Liver (tissue), 10 donors: ENCODE measurements around the gene PLCD1. TPM values are rescaled to one million over a fixed set of nuclear protein-coding genes. Genes with fewer than 3 reads are reported as not detected.
A peak's percentile ranks its signal among the peaks of the same experiment; 100 is the strongest.

ENCODE experiments used
- DNase-seq: peaks from one replicate; pipeline ENCODE4 v3.0.0-alpha.2; 2017; ENCODE audit warnings: low spot score
- H3K27ac ChIP-seq, 2 donors: one replicate each; pipeline ENCODE4 v1.7.0; 2013; ENCODE audit warnings: inconsistent platforms in 2 of 2, low read length in 2 of 2, control low read depth in 1 of 2, low read depth in 1 of 2, mild to moderate bottlenecking in 1 of 2
- H3K27me3 ChIP-seq, 4 donors: one replicate each; pipeline versions ENCODE4 v1.6.1 to v1.7.0; 2013; ENCODE audit warnings: low read length in 3 of 4, inconsistent platforms in 1 of 4, mild to moderate bottlenecking in 1 of 4, moderate library complexity in 1 of 4; ENCODE audit not compliant: control insufficient read depth in 4 of 4, insufficient read depth in 4 of 4
- H3K36me3 ChIP-seq, 4 donors: one replicate each; pipeline versions ENCODE4 v1.6.1 to v1.7.0; 2013; ENCODE audit warnings: low read length in 3 of 4, mild to moderate bottlenecking in 3 of 4, low read depth in 1 of 4, moderate library complexity in 1 of 4; ENCODE audit not compliant: control insufficient read depth in 4 of 4, insufficient read depth in 3 of 4
- H3K4me1 ChIP-seq, 4 donors: one replicate each; pipeline versions ENCODE4 v1.6.1 to v1.7.0; 2013; ENCODE audit warnings: low read length in 3 of 4, mild to moderate bottlenecking in 3 of 4, moderate library complexity in 1 of 4; ENCODE audit not compliant: control insufficient read depth in 4 of 4, insufficient read depth in 4 of 4
- H3K4me3 ChIP-seq, 3 donors: one replicate each; pipeline versions ENCODE4 v1.6.1 to v1.7.0; 2013; ENCODE audit warnings: low read length in 3 of 3, control low read depth in 1 of 3, low read depth in 1 of 3, mild to moderate bottlenecking in 1 of 3
- H3K9ac ChIP-seq, 2 donors: one replicate each; pipeline ENCODE4 v1.7.0; 2013; ENCODE audit warnings: low read length in 2 of 2, mild to moderate bottlenecking in 2 of 2, moderate library complexity in 2 of 2, control low read depth in 1 of 2, low read depth in 1 of 2
- H3K9me3 ChIP-seq, 4 donors: one replicate each; pipeline versions ENCODE4 v1.6.1 to v1.7.0; 2013; ENCODE audit warnings: low read length in 3 of 4; ENCODE audit not compliant: control insufficient read depth in 4 of 4
- HNF4A ChIP-seq, 2 donors: conservative IDR thresholded peaks; 2 replicates each; pipeline ENCODE4 v1.6.1; 2016; ENCODE audit warnings: antibody characterized with exemption in 2 of 2, mild to moderate bottlenecking in 2 of 2
- NR2F2 ChIP-seq: IDR thresholded peaks from 2 replicates; pipeline ENCODE4 v1.6.1; 2016; ENCODE audit warnings: antibody characterized with exemption
- WGBS: extraction: QIAGEN DNeasy Blood & Tissue Kit; methylation state at CpG from one replicate; pipeline ENCODE4 v1.1.7; 2013; 5-methylcytosine and 5-hydroxymethylcytosine counted together
- polyA plus RNA-seq, 2 donors: library from polyadenylated mRNA; stranded (reverse) in 1 of 2; unstranded in 1 of 2; fragments of 200-250 nt in 1 of 2; fragments of >200 nt in 1 of 2; fragmentation: Nextera tagmentation in 1 of 2; extraction: Ambion mirVana in 1 of 2; gene quantifications; one replicate each; pipeline versions ENCODE4 v1.2.1 to v1.2.3, GENCODE V29; 2013 to 2015
- small RNA-seq: library from RNA; depleted of rRNA; stranded (forward); fragments of <200 nt; gene quantifications from one replicate; pipeline ENCODE3, GENCODE V24; 2014
- total RNA-seq, 2 donors: library from RNA; depleted of rRNA; stranded (reverse); fragments of >200 nt; gene quantifications; one replicate each; pipeline ENCODE4 v1.2.3, GENCODE V29; 2014
- TF ChIP-seq, protein P1 (sequence below): IDR thresholded peaks from 2 replicates; pipeline ENCODE4 v1.6.1; 2016; ENCODE audit warnings: antibody characterized with exemption
- donor health status: healthy.
- donor health status: healthy.
- donor health status: healthy.
- donor health status: healthy.
- donor health status: healthy.

Gene PLCD1
- total and polyA plus RNA-seq, 4 donors: 6.7 to 10.5 (median 9.1) TPM

DNA sequence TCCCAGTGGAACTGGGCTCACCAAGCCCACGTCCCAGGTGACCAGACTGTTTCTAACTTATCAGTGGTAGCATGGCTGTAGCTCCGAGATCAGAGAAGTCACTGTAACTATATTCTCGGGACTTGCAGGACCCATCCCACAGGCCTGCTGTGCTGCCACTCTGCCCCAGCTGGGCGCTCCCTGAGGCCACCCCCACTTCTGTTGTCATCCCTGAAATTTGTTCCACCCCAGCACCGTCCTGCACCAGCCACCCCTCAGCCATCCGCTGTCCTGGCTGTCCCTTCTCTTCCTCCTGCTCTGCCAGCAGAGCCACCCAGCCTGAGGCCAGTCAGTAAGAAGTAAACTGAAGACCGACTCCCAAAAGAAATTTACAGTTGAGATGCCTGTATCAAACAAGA, 71.9 kb downstream of the PLCD1 start:
- no peak overlapping the region for H3K4me3 ChIP-seq
- no peak for DNase-seq
- WGBS: 73% methylated on average over 7 of the region's 7 CpGs
- TF ChIP-seq, protein P1, sequence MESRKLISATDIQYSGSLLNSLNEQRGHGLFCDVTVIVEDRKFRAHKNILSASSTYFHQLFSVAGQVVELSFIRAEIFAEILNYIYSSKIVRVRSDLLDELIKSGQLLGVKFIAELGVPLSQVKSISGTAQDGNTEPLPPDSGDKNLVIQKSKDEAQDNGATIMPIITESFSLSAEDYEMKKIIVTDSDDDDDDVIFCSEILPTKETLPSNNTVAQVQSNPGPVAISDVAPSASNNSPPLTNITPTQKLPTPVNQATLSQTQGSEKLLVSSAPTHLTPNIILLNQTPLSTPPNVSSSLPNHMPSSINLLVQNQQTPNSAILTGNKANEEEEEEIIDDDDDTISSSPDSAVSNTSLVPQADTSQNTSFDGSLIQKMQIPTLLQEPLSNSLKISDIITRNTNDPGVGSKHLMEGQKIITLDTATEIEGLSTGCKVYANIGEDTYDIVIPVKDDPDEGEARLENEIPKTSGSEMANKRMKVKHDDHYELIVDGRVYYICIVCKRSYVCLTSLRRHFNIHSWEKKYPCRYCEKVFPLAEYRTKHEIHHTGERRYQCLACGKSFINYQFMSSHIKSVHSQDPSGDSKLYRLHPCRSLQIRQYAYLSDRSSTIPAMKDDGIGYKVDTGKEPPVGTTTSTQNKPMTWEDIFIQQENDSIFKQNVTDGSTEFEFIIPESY: no peak
- no peak for TF ChIP-seq HNF4A (conservative IDR thresholded peaks at IDR 0.05)
- no peak for TF ChIP-seq NR2F2
- peaks cover 5 to 20% (median 11%) of the 10 kb centered on the region in 4 donors for H3K4me1 ChIP-seq
- peak overlapping the region; percentile 25 to 39 for H3K27ac ChIP-seq
- H3K9me3 ChIP-seq: no peaks in the 10 kb centered on the region
- H3K36me3 ChIP-seq: peaks cover 0 to 5% (median 1%) of the 10 kb centered on the region in 4 donors
- H3K9ac ChIP-seq: no peak overlapping the region
- H3K27me3 ChIP-seq: no peaks in the 10 kb centered on the region

Small RNA genes within 50 kb of the gene (small RNA-seq; reads per million reads assigned to genes)
- gene MIR26A1: 3.3 reads per million, percentile 91 among the genes with 10 or more reads in this experiment
- not detected for gene RF00019

Other genes with a start within 250 kb of the PLCD1 start
- 10 to 100 TPM; 16.7 to 17.2 TPM for gene CTDSPL, start 167.8 kb downstream of the PLCD1 start, total RNA-seq
- gene CTDSPL, start 167.8 kb downstream of the PLCD1 start, polyA plus RNA-seq: 10 to 100 TPM in 1 of 2 donors, 1 to 10 TPM in 1; 8.4 to 11.7 TPM
- gene VILL, start 38.9 kb downstream of the PLCD1 start, total RNA-seq: 1 to 10 TPM; 2.2 to 3.5 TPM
- 1 to 10 TPM in 1 of 2 donors, under 1 TPM in 1; 0.88 to 1.1 TPM for gene VILL, start 38.9 kb downstream of the PLCD1 start, polyA plus RNA-seq
- gene DLEC1, start 9.6 kb upstream of the PLCD1 start, total RNA-seq: under 1 TPM; 0.09 to 0.17 TPM
- gene DLEC1, start 9.6 kb upstream of the PLCD1 start, polyA plus RNA-seq: under 1 TPM; 0.43 to 0.63 TPM
- 100 to 1,000 TPM; 220 to 410 TPM for gene ACAA1, start 107.5 kb upstream of the PLCD1 start, total RNA-seq
- gene ACAA1, start 107.5 kb upstream of the PLCD1 start, polyA plus RNA-seq: 100 to 1,000 TPM; 338 to 342 TPM
- 10 to 100 TPM; 15.4 to 60.3 TPM for gene MYD88, start 109.0 kb upstream of the PLCD1 start, total RNA-seq
- gene MYD88, start 109.0 kb upstream of the PLCD1 start, polyA plus RNA-seq: 10 to 100 TPM; 37.0 to 51.1 TPM
- 10 to 100 TPM; 16.2 to 24.7 TPM for gene OXSR1, start 135.9 kb upstream of the PLCD1 start, total RNA-seq
- gene OXSR1, start 135.9 kb upstream of the PLCD1 start, polyA plus RNA-seq: 1 to 10 TPM; 4.3 to 8.2 TPM
- under 1 TPM; 0.14 to 0.42 TPM for gene SLC22A13, start 236.2 kb upstream of the PLCD1 start, total RNA-seq
- under 1 TPM in 1 of 2 donors, not detected in 1; 0.10 TPM for gene SLC22A13, start 236.2 kb upstream of the PLCD1 start, polyA plus RNA-seq